H1 (cell line): ENCODE results near the gene FBP1. TPM values are rescaled to one million over a fixed set of nuclear protein-coding genes. Genes with fewer than 3 reads are reported as not detected.

Source experiments
- CTCF ChIA-PET: fragments of 300-600 bp; sonication (Branson Sonifier 250); formaldehyde crosslinking; loops from one replicate; lab custom pipeline; 2021; ENCODE audit not compliant: partially characterized antibody; lab: Charles Lee
- POLR2A ChIA-PET: fragments of 300-600 bp; sonication (Branson Sonifier 250); formaldehyde crosslinking; loops from one replicate; lab custom pipeline; 2021; ENCODE audit warnings: inconsistent platforms; ENCODE audit not compliant: partially characterized antibody; lab: Charles Lee
- DNase-seq, 2 experiments: peaks; one replicate each; pipeline versions ENCODE4 v3.0.0 to v3.0.0-alpha.2; 2010 to 2022; ENCODE audit warnings: low spot score in 2 of 2, low read depth in 1 of 2, mixed read lengths in 1 of 2
- FAIRE-seq: peaks from 2 replicates; lab custom pipeline; 2011; peaks lifted over from hg19 to GRCh38; lab: Jason Lieb, UNC
- H2AFZ ChIP-seq: 2 replicates; pipeline ENCODE4 v1.8.1; 2012; ENCODE audit warnings: low read length, inconsistent platforms
- H2AK5ac ChIP-seq: 2 replicates; pipeline ENCODE4 v1.6.1; 2013; ENCODE audit warnings: low read depth, low read length
- H2BK120ac ChIP-seq: replicated peaks from 2 replicates; pipeline ENCODE3; 2013; ENCODE audit warnings: low read depth, low read length, inconsistent platforms
- H2BK12ac ChIP-seq: 2 replicates; pipeline ENCODE4 v1.6.1; 2013; ENCODE audit warnings: low read depth, low read length
- H2BK15ac ChIP-seq: 2 replicates; pipeline ENCODE4 v1.6.1; 2013; ENCODE audit warnings: low read length
- H2BK20ac ChIP-seq: 2 replicates; pipeline ENCODE4 v1.6.1; 2013; ENCODE audit warnings: low read length
- H2BK5ac ChIP-seq: 2 replicates; pipeline ENCODE4 v1.6.1; 2013; ENCODE audit warnings: low read depth, low read length
- H3K14ac ChIP-seq: 2 replicates; pipeline ENCODE4 v1.6.1; 2013; ENCODE audit warnings: inconsistent platforms; ENCODE audit not compliant: insufficient read length
- H3K18ac ChIP-seq: 2 replicates; pipeline ENCODE4 v1.6.1; 2013; ENCODE audit warnings: low read length; ENCODE audit errors: extremely low read depth
- H3K23ac ChIP-seq: 2 replicates; pipeline ENCODE4 v1.6.1; 2013; ENCODE audit warnings: inconsistent platforms; ENCODE audit not compliant: insufficient read length
- H3K23me2 ChIP-seq: 2 replicates; pipeline ENCODE4 v1.6.1; 2013; ENCODE audit warnings: low read depth, low read length
- H3K27ac ChIP-seq: 2 replicates; pipeline ENCODE4 v1.6.1; 2011; ENCODE audit warnings: low read depth, low read length, inconsistent platforms
- H3K27me3 ChIP-seq, 4 experiments: replicated peaks in 1 of 4; 1 replicate in 1 of 4; 2 replicates in 3 of 4; pipeline versions ENCODE4 v1.6.1 to v1.8.1; 2011 to 2013; ENCODE audit warnings: low read length in 3 of 4, mild to moderate bottlenecking in 3 of 4, inconsistent platforms in 2 of 4, mixed read lengths in 2 of 4, moderate library complexity in 1 of 4; ENCODE audit not compliant: control insufficient read depth in 3 of 4, insufficient read depth in 3 of 4; ENCODE audit errors: extremely low read depth in 1 of 4
- H3K36me3 ChIP-seq, 4 experiments: 2 replicates each; pipeline versions ENCODE4 v1.6.1 to v1.8.1; 2011 to 2013; ENCODE audit warnings: mild to moderate bottlenecking in 4 of 4, low read length in 3 of 4, moderate library complexity in 2 of 4, control low read depth in 1 of 4, inconsistent platforms in 1 of 4; ENCODE audit not compliant: insufficient read depth in 4 of 4, control insufficient read depth in 2 of 4
- H3K4ac ChIP-seq: replicated peaks from 2 replicates; pipeline ENCODE3; 2013; ENCODE audit warnings: low read length, low read depth, mixed read lengths, inconsistent platforms; ENCODE audit not compliant: insufficient read length
- H3K4me1 ChIP-seq, 4 experiments: replicated peaks in 1 of 4; 1 replicate in 1 of 4; 2 replicates in 3 of 4; pipeline versions ENCODE4 v1.6.1 to v1.8.1; 2011 to 2013; ENCODE audit warnings: low read length in 3 of 4, inconsistent platforms in 2 of 4, mixed read lengths in 1 of 4; ENCODE audit not compliant: insufficient read depth in 4 of 4, control insufficient read depth in 3 of 4
- H3K4me2 ChIP-seq, 2 experiments: 2 replicates each; pipeline versions ENCODE4 v1.6.1 to v1.8.1; 2011 to 2013; ENCODE audit warnings: low read depth in 2 of 2, low read length in 2 of 2, control low read depth in 1 of 2, inconsistent platforms in 1 of 2, mild to moderate bottlenecking in 1 of 2; ENCODE audit not compliant: insufficient read depth in 1 of 2
- H3K4me3 ChIP-seq, 4 experiments: fragments of 200-600, 300-600 bp in 1 of 4; sonication (generic), shearing (Covaris generic), sonication (Bioruptor Twin) in 1 of 4; 2 replicates each; pipeline versions ENCODE4 v1.5.1 to v1.8.1; 2011 to 2016; ENCODE audit warnings: low read length in 4 of 4, low read depth in 3 of 4, control low read depth in 2 of 4, inconsistent platforms in 2 of 4, mild to moderate bottlenecking in 2 of 4, mixed read lengths in 1 of 4, moderate library complexity in 1 of 4; ENCODE audit not compliant: insufficient read depth in 2 of 4; ENCODE audit errors: extremely low read depth in 1 of 4
- H3K56ac ChIP-seq: replicated peaks from 2 replicates; pipeline ENCODE3; 2013; ENCODE audit warnings: low read depth, mild to moderate bottlenecking, mixed read lengths, low read length, inconsistent platforms; ENCODE audit not compliant: insufficient read length
- H3K79me1 ChIP-seq: 2 replicates; pipeline ENCODE4 v1.6.1; 2013; ENCODE audit warnings: low read depth, low read length, control low read depth
- H3K79me2 ChIP-seq, 2 experiments: 2 replicates each; pipeline versions ENCODE4 v1.6.1 to v1.8.1; 2012 to 2013; ENCODE audit warnings: low read length in 2 of 2, mild to moderate bottlenecking in 2 of 2, inconsistent platforms in 1 of 2; ENCODE audit not compliant: insufficient read depth in 2 of 2, control insufficient read depth in 1 of 2
- H3K9ac ChIP-seq, 4 experiments: replicated peaks in 1 of 4; 1 replicate in 1 of 4; 2 replicates in 3 of 4; pipeline versions ENCODE4 v1.6.1 to v1.8.1; 2011 to 2013; ENCODE audit warnings: low read depth in 3 of 4, low read length in 3 of 4, control low read depth in 2 of 4, mild to moderate bottlenecking in 2 of 4, moderate library complexity in 2 of 4, inconsistent platforms in 1 of 4; ENCODE audit errors: extremely low read depth in 1 of 4
- H3K9me3 ChIP-seq, 2 experiments: 2 replicates each; pipeline versions ENCODE4 v1.6.1 to v1.8.1; 2012 to 2013; ENCODE audit warnings: mild to moderate bottlenecking in 2 of 2, moderate library complexity in 2 of 2, control low read depth in 1 of 2, inconsistent platforms in 1 of 2, low read depth in 1 of 2, low read length in 1 of 2, mixed read lengths in 1 of 2; ENCODE audit not compliant: insufficient read depth in 2 of 2
- H4K20me1 ChIP-seq, 2 experiments: replicated peaks in 1 of 2; 2 replicates each; pipeline versions ENCODE3 to v1.8.1; 2011 to 2013; ENCODE audit warnings: inconsistent platforms in 2 of 2, low read length in 2 of 2, mild to moderate bottlenecking in 1 of 2; ENCODE audit not compliant: insufficient read depth in 2 of 2, control insufficient read depth in 1 of 2
- H4K5ac ChIP-seq: 2 replicates; pipeline ENCODE4 v1.6.1; 2013; ENCODE audit warnings: low read length, low read depth, mixed read lengths, inconsistent platforms; ENCODE audit not compliant: insufficient read length
- H4K8ac ChIP-seq: 2 replicates; pipeline ENCODE4 v1.8.0; 2013; ENCODE audit warnings: mild to moderate bottlenecking, moderate library complexity, low read length, inconsistent platforms; ENCODE audit not compliant: insufficient read depth; ENCODE audit errors: extremely low read depth
- H4K91ac ChIP-seq: replicated peaks from 2 replicates; pipeline ENCODE3; 2013; ENCODE audit warnings: low read length, mixed read lengths, inconsistent platforms; ENCODE audit not compliant: insufficient read length
- WGBS, 2 experiments: shearing (Covaris generic) in 1 of 2; methylation state at CpG; one replicate each; pipeline versions ENCODE4 v1.1.6 to v1.1.7; 2013 to 2015; ENCODE audit warnings: low lambda C conversion rate in 2 of 2, mixed read lengths in 2 of 2, inconsistent platforms in 1 of 2, low coverage in 1 of 2, missing lambda C conversion rate in 1 of 2; ENCODE audit not compliant: insufficient replicate concordance in 2 of 2, insufficient coverage in 1 of 2, insufficient read length in 1 of 2; ENCODE audit errors: extremely low coverage in 1 of 2, missing lambda C conversion rate in 1 of 2; 5-methylcytosine and 5-hydroxymethylcytosine counted together
- polyA plus RNA-seq, 7 experiments: library from polyadenylated mRNA; depleted of rRNA in 3 of 7; stranded (reverse) in 5 of 7; unstranded in 2 of 7; fragments of >200 nt in 5 of 7; fragments of 200-250 nt in 2 of 7; gene quantifications; 1 replicate in 5 of 7; 2 replicates in 1 of 7; 4 replicates in 1 of 7; pipeline versions ENCODE4 v1.2.1 to v1.2.3, GENCODE V29; 2011 to 2013; ENCODE audit warnings: missing spikeins in 2 of 7, mixed read lengths in 2 of 7
- total RNA-seq: library from RNA; stranded (reverse); fragmentation: NEBNext Ultra II Directional; extraction: Animal tissue kit (Norgen Biotek cat#: 25700); gene quantifications from 2 replicates; pipeline ENCODE4 v1.2.1, GENCODE V29; 2021

The FBP1 gene
- total and polyA plus RNA-seq, 2 of the 8 experiments (the other 6 are each of a cell fraction or from before 2014, with no cell fraction given): 1.0 to 4.1 TPM

GRCh38 chr9:94554078-94554438 lies 85.3 kb downstream of the FBP1 start:
- Histone ChIP-seq H2BK120ac (no peak overlapping the region), H2AFZ (no peak overlapping the region), H4K91ac (no peak overlapping the region), H3K9ac (peak overlapping the region in 2 of 4 experiments; percentile 91 to 92; a peak in 2 of 7 replicates), H2BK15ac (0 out of 2 replicates have a peak overlapping the region, but pooled peaks have one; percentile 81), H2BK5ac (no peak overlapping the region), H4K20me1 (no peaks in the 10 kb centered on the region), H3K14ac (no peak overlapping the region), H3K4me1 (peaks cover 0 to 7% (median 2%) of the 10 kb centered on the region in 4 experiments; a peak in 3 of 7 replicates), H3K23ac (no peak overlapping the region), H2BK12ac (no peak overlapping the region), H3K4me3 (peak overlapping the region; percentile 57 to 90 (median 78)), H4K5ac (no peak overlapping the region), H3K27me3 (no peaks in the 10 kb centered on the region; a peak in 1 of 7 replicates), H3K79me1 (no peaks in the 10 kb centered on the region), H3K79me2 (peaks cover 0 to 22% of the 10 kb centered on the region in 2 experiments; a peak in 2 of 4 replicates), H3K18ac (no peak overlapping the region), H3K4me2 (peak overlapping the region; percentile 60 to 82), H2BK20ac (no peak overlapping the region), H3K23me2 (peaks cover 3% of the 10 kb centered on the region; the same call in 1 of the 2 replicates), H4K8ac (peak overlapping the region; percentile 45), H3K9me3 (peaks cover 0 to 8% of the 10 kb centered on the region in 2 experiments; a peak in 2 of 4 replicates), H3K36me3 (peaks cover 0 to 5% (median 2%) of the 10 kb centered on the region in 4 experiments; a peak in 4 of 8 replicates), H2AK5ac (no peak overlapping the region), H3K56ac (peak overlapping the region; percentile 10), H3K4ac (no peak overlapping the region), H3K27ac (no peak overlapping the region)
- FAIRE-seq: no peak
- no peak for DNase-seq
- 36% methylated on average over 15 of the region's 16 CpGs; no CpG with 5 or more reads in 1 of the 2 experiments for WGBS, 2 experiments
- POLR2A ChIA-PET: interaction anchor here (0.6 to 2.8 kb wide), 26 partner anchors 9 to 647 kb away, joined by 3 to 43 read pairs (median 4); partner anchors contain the start of genes FBP1 and FBP2
- CTCF ChIA-PET: interaction anchor here (0.6 to 4.3 kb wide), 19 partner anchors 11 to 687 kb away, joined by 3 to 54 read pairs (median 4); partner anchors contain the start of gene FBP1
